ACHN (cell line): ENCODE results near the gene TUBGCP4.

ENCODE experiments used
- DNase-seq: peaks from one replicate; pipeline ENCODE4 v3.0.0-alpha.2; 2015
- in situ Hi-C: cut with HindIII; loops from 2 replicates; pipeline ENCODE4 v1.10.0; 2017; ENCODE audit warnings: low sequenced_read_pairs, low pct_ligation_motif_present, low pct_unique_long_range_greater_than_20kb

TUBGCP4 gene

GRCh38 chr15:43370975-43371974, at the start of gene TUBGCP4, which contains the start of gene ZSCAN29:
TUBGCP4 (plus strand) TSS chr15:43371101; CDS start chr15:43371355, 254 bp downstream.
ZSCAN29 (minus strand) TSS chr15:43371043; CDS start chr15:43369913, 1,130 bp downstream.
- in situ Hi-C loops: no loop called here
- DNase-seq: peak; percentile 76

- DNase-seq: no peak
- in situ Hi-C loops: no loop called here
These were observed 45.7 kb upstream of the TUBGCP4 start for GRCh38 chr15:43325039-43325684.

- no peak for DNase-seq
- in situ Hi-C loops: no loop called here
These were observed 41.5 kb upstream of the TUBGCP4 start for GRCh38 chr15:43329217-43329959.

- in situ Hi-C loops: no loop called here
- DNase-seq: peak; percentile 91
These were observed 40.7 kb upstream of the TUBGCP4 start, which contains the start of gene LCMT2 for GRCh38 chr15:43329960-43330779. LCMT2 (minus strand) TSS chr15:43330573; CDS start chr15:43330489, 84 bp downstream.

GRCh38 chr15:43330780-43331087, 40.2 kb upstream of the TUBGCP4 start:
- in situ Hi-C loops: no loop called here
- DNase-seq: no peak

- in situ Hi-C loops: no loop called here
- no peak for DNase-seq
These were observed 24.6 kb upstream of the TUBGCP4 start for GRCh38 chr15:43346305-43346704.

GRCh38 chr15:43347114-43347513, 23.8 kb upstream of the TUBGCP4 start:
- in situ Hi-C loops: no loop called here
- DNase-seq: no peak

- DNase-seq: no peak
- in situ Hi-C loops: no loop called here
These were observed 18.1 kb upstream of the TUBGCP4 start for GRCh38 chr15:43352693-43353382.

- no peak for DNase-seq
- in situ Hi-C loops: no loop called here
These were observed 10.1 kb upstream of the TUBGCP4 start for GRCh38 chr15:43360821-43361220.

GRCh38 chr15:43361313-43361903, 9.5 kb upstream of the TUBGCP4 start:
- peak; percentile 27 for DNase-seq
- in situ Hi-C loops: no loop called here

- in situ Hi-C loops: no loop called here
- DNase-seq: peak; percentile 20
These were observed 459 bp upstream of the TUBGCP4 start for GRCh38 chr15:43370310-43370974.

GRCh38 chr15:43376017-43376705, 5.3 kb downstream of the TUBGCP4 start:
- in situ Hi-C loops: no loop called here
- peak; percentile 35 for DNase-seq

- DNase-seq: no peak
- in situ Hi-C loops: no loop called here
These were observed 7.7 kb downstream of the TUBGCP4 start for GRCh38 chr15:43378601-43379000.

- in situ Hi-C loops: no loop called here
- DNase-seq: no peak
These were observed 11.4 kb downstream of the TUBGCP4 start for GRCh38 chr15:43382310-43382709.

GRCh38 chr15:43383070-43383469, 12.2 kb downstream of the TUBGCP4 start:
- DNase-seq: no peak
- in situ Hi-C loops: no loop called here

- no peak for DNase-seq
These were observed 19.8 kb downstream of the TUBGCP4 start for GRCh38 chr15:43390723-43391122.

More at GRCh38 chr15:43390723-43391122, 19.8 kb downstream of the TUBGCP4 start:
- in situ Hi-C loops: no loop called here
